Coronary artery (tissue), 2 donors: ENCODE results near the gene CDK19.

Experiments
- DNase-seq: peaks from one replicate; pipeline ENCODE4 v3.0.0-alpha.2; 2017; ENCODE audit warnings: low spot score
- H3K27ac ChIP-seq, 2 donors: fragments of 200-600 bp; sonication (generic); one replicate each; pipeline ENCODE4 v1.5.1; 2016 to 2019
- H3K4me3 ChIP-seq: fragments of 200-600 bp; sonication (generic); 2 replicates; pipeline ENCODE4 v1.5.1; 2016; ENCODE audit warnings: mild to moderate bottlenecking, moderate library complexity
- TF ChIP-seq, protein P1 (sequence below): fragments of 200-600 bp; sonication (generic); IDR thresholded peaks from one replicate; pipeline ENCODE4 v1.5.1; 2019; ENCODE audit warnings: antibody characterized with exemption

CDK19 gene

DNA sequence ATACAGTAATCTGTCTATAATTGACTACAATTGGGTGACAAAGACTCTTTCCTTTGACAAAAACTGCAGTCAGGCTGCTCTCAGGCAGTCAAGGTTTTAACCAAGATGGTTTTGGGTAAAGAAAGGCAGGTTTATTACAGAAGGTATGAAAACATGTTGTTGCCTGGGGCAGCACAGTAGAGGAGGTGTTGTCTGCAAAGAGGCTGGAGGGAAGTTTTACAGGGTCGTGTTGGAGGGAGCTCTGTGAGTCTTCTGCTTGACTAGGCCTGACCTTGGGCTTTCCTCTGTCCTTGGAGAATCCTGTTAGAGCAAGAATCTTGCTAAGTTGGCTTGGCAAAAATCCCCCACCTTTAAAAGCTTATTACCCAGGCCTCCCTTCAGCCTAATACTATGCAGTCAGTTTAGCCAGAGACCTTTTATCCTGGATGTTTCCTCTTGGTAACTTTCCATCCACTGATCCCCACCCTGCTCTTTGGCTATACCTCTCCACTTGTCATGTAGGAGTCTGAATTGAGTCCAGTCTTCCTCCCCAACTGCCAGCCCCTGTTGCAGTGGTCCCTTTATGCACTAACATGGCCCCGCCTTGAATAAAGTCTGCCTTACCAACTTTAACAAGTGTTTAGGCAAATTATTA lies 195.9 kb downstream of the CDK19 start:
- Histone ChIP-seq H3K27ac (no peak overlapping the region), H3K4me3 (no peak overlapping the region)
- no peak for DNase-seq
- TF ChIP-seq, protein P1, sequence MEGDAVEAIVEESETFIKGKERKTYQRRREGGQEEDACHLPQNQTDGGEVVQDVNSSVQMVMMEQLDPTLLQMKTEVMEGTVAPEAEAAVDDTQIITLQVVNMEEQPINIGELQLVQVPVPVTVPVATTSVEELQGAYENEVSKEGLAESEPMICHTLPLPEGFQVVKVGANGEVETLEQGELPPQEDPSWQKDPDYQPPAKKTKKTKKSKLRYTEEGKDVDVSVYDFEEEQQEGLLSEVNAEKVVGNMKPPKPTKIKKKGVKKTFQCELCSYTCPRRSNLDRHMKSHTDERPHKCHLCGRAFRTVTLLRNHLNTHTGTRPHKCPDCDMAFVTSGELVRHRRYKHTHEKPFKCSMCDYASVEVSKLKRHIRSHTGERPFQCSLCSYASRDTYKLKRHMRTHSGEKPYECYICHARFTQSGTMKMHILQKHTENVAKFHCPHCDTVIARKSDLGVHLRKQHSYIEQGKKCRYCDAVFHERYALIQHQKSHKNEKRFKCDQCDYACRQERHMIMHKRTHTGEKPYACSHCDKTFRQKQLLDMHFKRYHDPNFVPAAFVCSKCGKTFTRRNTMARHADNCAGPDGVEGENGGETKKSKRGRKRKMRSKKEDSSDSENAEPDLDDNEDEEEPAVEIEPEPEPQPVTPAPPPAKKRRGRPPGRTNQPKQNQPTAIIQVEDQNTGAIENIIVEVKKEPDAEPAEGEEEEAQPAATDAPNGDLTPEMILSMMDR, result no peak

DNA sequence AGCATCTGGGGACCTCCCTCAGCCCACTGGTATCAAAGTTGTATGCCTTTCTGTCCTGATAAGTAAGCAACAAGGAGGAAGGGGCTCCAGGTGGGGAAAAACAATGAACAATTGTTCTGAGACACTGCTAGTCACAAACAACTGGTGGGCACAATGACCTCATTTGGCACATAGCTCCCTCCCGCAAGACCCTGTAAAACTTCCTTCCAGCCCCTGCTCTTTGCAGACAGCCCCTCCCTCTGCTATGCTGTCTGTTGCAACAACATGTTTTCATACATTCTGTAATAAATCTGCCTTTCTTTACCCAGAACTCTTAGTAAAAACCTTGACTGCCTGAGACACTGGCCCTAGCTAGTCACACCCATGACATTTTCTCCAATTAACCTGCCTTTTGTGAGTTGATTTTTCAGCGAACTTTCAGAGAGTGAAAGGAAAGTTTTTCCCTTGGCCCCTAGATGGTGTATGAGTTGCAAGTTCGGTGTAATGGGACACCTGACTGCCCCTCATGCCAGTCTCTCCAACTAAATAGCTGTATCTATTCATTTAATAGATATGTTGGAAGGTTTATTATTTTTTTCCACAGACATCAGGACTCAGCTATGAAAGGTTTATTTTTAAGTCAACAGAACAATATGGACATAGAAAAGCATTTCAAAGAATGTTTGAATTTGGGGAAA lies 196.5 kb downstream of the CDK19 start:
- no peak overlapping the region for H3K27ac ChIP-seq
- no peak for DNase-seq
- H3K4me3 ChIP-seq, result no peak overlapping the region
- TF ChIP-seq, protein P1, result no peak

DNA sequence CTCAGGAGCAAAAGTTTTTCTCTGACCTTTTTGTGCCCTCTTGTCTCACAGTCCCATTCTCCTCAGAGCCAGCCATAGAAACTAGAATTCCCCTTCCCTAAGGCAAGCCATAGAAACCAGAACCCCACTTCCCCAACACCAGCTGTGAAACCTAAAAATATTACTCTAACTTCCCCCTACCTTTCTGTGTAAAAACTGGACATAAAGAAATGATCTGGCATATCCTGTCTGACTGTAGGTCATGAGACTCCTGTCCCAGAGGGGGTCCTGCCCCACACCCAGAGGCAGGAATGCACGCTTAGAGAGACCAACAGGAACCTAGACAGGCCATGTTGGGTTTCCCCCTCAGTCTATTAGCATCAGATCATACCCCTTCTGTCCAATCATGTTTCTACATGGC lies 198.2 kb downstream of the CDK19 start:
- Histone ChIP-seq H3K27ac (no peak overlapping the region), H3K4me3 (no peak overlapping the region)
- DNase-seq, result no peak
- TF ChIP-seq, protein P1, result no peak

DNA sequence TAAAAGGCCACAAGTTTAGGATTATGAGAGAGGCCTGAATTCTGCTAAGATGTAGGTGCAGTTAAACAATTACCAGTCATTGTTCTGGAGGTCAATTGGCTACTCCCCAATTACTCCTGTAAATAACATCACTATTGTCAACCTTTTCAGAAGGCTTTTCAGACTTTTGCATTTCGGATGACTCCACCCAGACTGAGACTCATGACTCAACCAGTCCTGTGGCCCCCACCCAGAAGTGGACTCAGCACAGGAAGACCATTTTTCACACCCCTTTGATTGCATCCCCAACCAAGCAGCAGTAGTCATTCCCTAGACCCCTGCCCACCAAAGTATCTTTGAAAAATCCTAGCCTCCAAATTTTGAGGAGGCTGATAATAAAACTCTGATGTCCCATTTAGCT lies 199.5 kb downstream of the CDK19 start:
- no peak overlapping the region for H3K4me3 ChIP-seq
- no peak overlapping the region for H3K27ac ChIP-seq
- TF ChIP-seq, protein P1, result no peak
- no peak for DNase-seq

DNA sequence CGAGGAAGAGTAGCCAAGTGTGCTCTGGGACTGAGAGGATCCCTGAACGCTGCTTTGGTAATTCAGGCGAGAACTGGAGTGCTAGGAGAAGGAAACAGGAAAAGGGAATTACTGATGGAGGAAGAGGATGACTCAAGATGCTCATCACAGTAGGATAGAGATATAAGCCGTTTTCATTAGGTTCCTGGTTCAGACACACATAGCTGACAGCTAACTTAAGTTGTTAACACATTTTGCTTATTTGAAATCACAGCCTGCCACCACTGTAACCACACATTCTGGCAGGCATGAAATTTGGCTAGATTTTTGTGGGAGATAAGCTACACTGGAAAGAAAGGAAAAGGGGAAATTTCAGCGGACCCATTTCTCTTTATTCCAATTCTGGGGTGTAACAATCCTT lies 200.7 kb downstream of the CDK19 start:
- Histone ChIP-seq H3K27ac (no peak overlapping the region), H3K4me3 (no peak overlapping the region)
- no peak for DNase-seq
- TF ChIP-seq, protein P1, result no peak

DNA sequence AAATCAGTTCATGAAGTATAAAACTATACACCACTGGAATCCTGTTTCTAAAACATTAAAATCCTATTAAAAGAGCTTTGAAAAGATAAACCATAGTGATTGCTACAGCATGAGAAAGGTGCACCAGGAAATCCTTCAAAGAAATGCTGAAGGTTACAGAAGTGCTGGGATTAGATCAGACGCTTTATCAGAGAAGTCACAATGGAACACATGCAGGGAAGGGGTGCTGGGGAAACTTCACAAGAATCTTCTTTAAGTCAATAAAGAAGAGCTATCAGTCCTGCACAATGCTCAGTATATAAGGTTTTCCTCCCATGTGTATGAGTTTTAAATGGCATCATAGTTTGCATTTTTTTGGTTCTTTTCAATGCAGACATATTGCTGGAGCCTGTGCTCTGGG lies 201.2 kb downstream of the CDK19 start:
- Histone ChIP-seq H3K27ac (no peak overlapping the region), H3K4me3 (no peak overlapping the region)
- TF ChIP-seq, protein P1, result no peak
- no peak for DNase-seq

DNA sequence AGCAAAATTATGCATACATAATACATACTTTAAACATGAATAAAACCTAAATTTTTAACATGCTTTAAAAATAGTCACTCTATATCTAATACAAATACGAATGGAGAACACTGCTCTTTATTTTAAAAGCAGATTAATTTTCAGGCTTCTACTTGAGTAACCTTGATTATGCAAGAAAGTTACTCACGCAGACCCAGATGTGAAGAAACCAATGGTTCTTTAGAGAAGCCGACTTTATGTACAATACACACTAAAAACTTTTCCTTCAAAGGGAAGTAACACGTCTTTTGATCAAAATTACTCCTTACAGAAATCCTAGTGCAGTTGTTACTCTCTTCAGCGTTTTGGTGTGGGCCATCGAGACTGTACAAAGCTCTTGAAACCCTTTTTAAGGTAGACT lies 201.9 kb downstream of the CDK19 start:
- TF ChIP-seq, protein P1, result no peak
- H3K27ac ChIP-seq, result no peak overlapping the region
- no peak overlapping the region for H3K4me3 ChIP-seq
- DNase-seq, result no peak
